HG03439 (cell line): Measurements from ENCODE around the gene NIT2.

ENCODE experiments used
- ATAC-seq: cut with Tn5 transposase; IDR thresholded peaks from one replicate; pipeline ENCODE4 v1.9.1; 2021; ENCODE audit warnings: mild to moderate bottlenecking, moderate library complexity; ENCODE audit not compliant: unreplicated experiment

NIT2 gene

GRCh38 chr3:100395679-100396431 is 61.3 kb downstream of the NIT2 start:
- no peak for ATAC-seq

GRCh38 chr3:100396967-100397366 is 62.4 kb downstream of the NIT2 start:
- ATAC-seq = no peak

GRCh38 chr3:100399341-100400071 is 64.9 kb downstream of the NIT2 start:
- no peak for ATAC-seq

- ATAC-seq = peak; percentile 13
Observed at GRCh38 chr3:100400419-100400779, 65.8 kb downstream of the NIT2 start.

GRCh38 chr3:100400780-100401673 is 66.5 kb downstream of the NIT2 start, which contains the start of the genes LNP1 and TOMM70:
Gene LNP1, plus strand, starts transcription at chr3:100401539. Its CDS starts 28,191 bp downstream, at chr3:100429730.
Gene TOMM70, minus strand, starts transcription at chr3:100401089. Its CDS starts 140 bp downstream, at chr3:100400949.
- ATAC-seq = peak; percentile 92

GRCh38 chr3:100401674-100402041 is 67.1 kb downstream of the NIT2 start:
- peak; percentile 16 for ATAC-seq

GRCh38 chr3:100402256-100402655 is 67.7 kb downstream of the NIT2 start:
- ATAC-seq = no peak

GRCh38 chr3:100402891-100403290 is 68.3 kb downstream of the NIT2 start:
- ATAC-seq = no peak

GRCh38 chr3:100403362-100404249 is 69.0 kb downstream of the NIT2 start:
- no peak for ATAC-seq

- ATAC-seq = no peak
Observed at GRCh38 chr3:100404250-100404548, 69.6 kb downstream of the NIT2 start.

- ATAC-seq = no peak
Observed at GRCh38 chr3:100407164-100407563, 72.6 kb downstream of the NIT2 start.

GRCh38 chr3:100407977-100408532 is 73.5 kb downstream of the NIT2 start:
- no peak for ATAC-seq
